GM19467 (cell line): ENCODE measurements around the gene GPBP1L1.

Source experiments
- ATAC-seq: cut with Tn5 transposase; IDR thresholded peaks from one replicate; pipeline ENCODE4 v1.9.1; 2021; ENCODE audit warnings: mild to moderate bottlenecking, moderate library complexity; ENCODE audit not compliant: unreplicated experiment

Gene GPBP1L1

GRCh38 chr1:45643321-45643720, 43.0 kb downstream of the GPBP1L1 start:
- no peak for ATAC-seq

GRCh38 chr1:45640293-45640692, 46.0 kb downstream of the GPBP1L1 start:
- ATAC-seq: no peak

GRCh38 chr1:45635211-45635610, 51.1 kb downstream of the GPBP1L1 start:
- no peak for ATAC-seq

- no peak for ATAC-seq
These were observed 55.9 kb downstream of the GPBP1L1 start for GRCh38 chr1:45630429-45630828.

- no peak for ATAC-seq
These were observed 57.3 kb downstream of the GPBP1L1 start for GRCh38 chr1:45629035-45629434.

GRCh38 chr1:45623972-45624371, 62.4 kb downstream of the GPBP1L1 start, which contains the start of gene CCDC17:
CCDC17 (minus strand) TSS chr1:45624054; CDS start chr1:45623909, 145 bp downstream.
- no peak for ATAC-seq

GRCh38 chr1:45622524-45623394, 63.6 kb downstream of the GPBP1L1 start:
- ATAC-seq: no peak

- no peak for ATAC-seq
These were observed 64.3 kb downstream of the GPBP1L1 start for GRCh38 chr1:45621895-45622523.

- ATAC-seq: no peak
These were observed 64.9 kb downstream of the GPBP1L1 start for GRCh38 chr1:45621501-45621836.

- no peak for ATAC-seq
These were observed 65.5 kb downstream of the GPBP1L1 start for GRCh38 chr1:45620588-45621500.

- ATAC-seq: no peak
These were observed 67.0 kb downstream of the GPBP1L1 start for GRCh38 chr1:45619149-45619921.

GRCh38 chr1:45617618-45618017, 68.7 kb downstream of the GPBP1L1 start:
- ATAC-seq: no peak

- no peak for ATAC-seq
These were observed 70.4 kb downstream of the GPBP1L1 start for GRCh38 chr1:45615885-45616284.

GRCh38 chr1:45612941-45613579, 73.3 kb downstream of the GPBP1L1 start:
- no peak for ATAC-seq

GRCh38 chr1:45610589-45611226, 75.6 kb downstream of the GPBP1L1 start:
- ATAC-seq: no peak

- no peak for ATAC-seq
These were observed 77.9 kb downstream of the GPBP1L1 start for GRCh38 chr1:45608175-45609156.

- no peak for ATAC-seq
These were observed 78.8 kb downstream of the GPBP1L1 start for GRCh38 chr1:45607404-45608074.

GRCh38 chr1:45604239-45604638, 82.1 kb downstream of the GPBP1L1 start:
- ATAC-seq: no peak
